ENCODE data around the gene RHBDF2. TPM values are rescaled to one million over a fixed set of nuclear protein-coding genes. Genes with fewer than 3 reads are reported as not detected.
A peak's percentile ranks its signal among the peaks of the same experiment; 100 is the strongest.

RHBDF2 gene
- total RNA-seq, 3 donors from 2014 or later (not counting 1 experiment from before 2014, with no cell fraction given): 194 to 233 (median 202) TPM

- no peak overlapping the region for H3K4me3 Mint-ChIP-seq
- H3K4me1 Mint-ChIP-seq: peaks cover 0 to 24% of the 10 kb centered on the region in 2 donors
- Histone ChIP-seq H3K27ac (ENCODE audit: low read length) (no peak overlapping the region), H3K4me3 (ENCODE audit: low read length) (no peak overlapping the region), H3K4me1 (ENCODE audit: control insufficient read depth, insufficient read depth, low read length) (peaks cover 13% of the 10 kb centered on the region), H3K36me3 (ENCODE audit: control insufficient read depth, insufficient read depth, low read length) (peaks cover 34% of the 10 kb centered on the region), H3K9me3 (ENCODE audit: control insufficient read depth, insufficient read depth, low read length) (no peaks in the 10 kb centered on the region), H3K27me3 (ENCODE audit: control insufficient read depth, insufficient read depth, low read length) (no peaks in the 10 kb centered on the region)
- 94% methylated on average over 14 of the region's 14 CpGs for WGBS (ENCODE audit: insufficient coverage)
- H3K27ac Mint-ChIP-seq: peak overlapping the region in 1 of 2 donors; percentile 8
- H3K27me3 Mint-ChIP-seq (ENCODE audit: low read depth in 2 of 2): peaks cover 0 to 1% of the 10 kb centered on the region in 2 donors
- no peaks in the 10 kb centered on the region for H3K9me3 Mint-ChIP-seq
- DNase-seq (no peak), ATAC-seq (no peak)
- no peaks in the 10 kb centered on the region for H3K36me3 Mint-ChIP-seq
- no peak for TF ChIP-seq CTCF (IDR thresholded peaks at IDR 0.05)
- intact Hi-C loops (cut with micrococcal nuclease): loop anchor here (5.0 kb wide), 2 partner anchors 79 to 154 kb away; no protein-coding TSS in a partner anchor
These were observed 32.6 kb downstream of the RHBDF2 start for GRCh38 chr17:76468634-76469010.

- H3K27ac ChIP-seq (ENCODE audit: low read length): no peak overlapping the region
- peaks cover 13% of the 10 kb centered on the region for H3K4me1 ChIP-seq (ENCODE audit: control insufficient read depth, insufficient read depth, low read length)
- H3K36me3 ChIP-seq (ENCODE audit: control insufficient read depth, insufficient read depth, low read length): peaks cover 28% of the 10 kb centered on the region
- DNase-seq (no peak), ATAC-seq (no peak)
- Mint-ChIP-seq H3K4me3 (no peak overlapping the region), H3K9me3 (no peaks in the 10 kb centered on the region), H3K36me3 (no peaks in the 10 kb centered on the region), H3K4me1 (peaks cover 0 to 24% of the 10 kb centered on the region in 2 donors), H3K27ac (peak overlapping the region in 1 of 2 donors; percentile 8), H3K27me3 (ENCODE audit: low read depth in 2 of 2) (peaks cover 0 to 2% of the 10 kb centered on the region in 2 donors)
- H3K27me3 ChIP-seq (ENCODE audit: control insufficient read depth, insufficient read depth, low read length): no peaks in the 10 kb centered on the region
- no peak for TF ChIP-seq CTCF (IDR thresholded peaks at IDR 0.05)
- no peaks in the 10 kb centered on the region for H3K9me3 ChIP-seq (ENCODE audit: control insufficient read depth, insufficient read depth, low read length)
- 33% methylated on average over 7 of the region's 8 CpGs for WGBS (ENCODE audit: insufficient coverage)
- H3K4me3 ChIP-seq (ENCODE audit: low read length): no peak overlapping the region
- intact Hi-C loops (cut with micrococcal nuclease): loop anchor here (5.0 kb wide), 2 partner anchors 79 to 154 kb away; no protein-coding TSS in a partner anchor
These were observed 33.2 kb downstream of the RHBDF2 start for GRCh38 chr17:76467809-76468633.

- Mint-ChIP-seq H3K36me3 (no peaks in the 10 kb centered on the region), H3K27ac (peak within 1 kb of the TSS in 1 of 2 donors; percentile 8), H3K4me3 (no peak within 1 kb of the TSS), H3K9me3 (no peaks in the 10 kb centered on the region), H3K27me3 (ENCODE audit: low read depth in 2 of 2) (peaks cover 0 to 2% of the 10 kb centered on the region in 2 donors), H3K4me1 (peaks cover 0 to 24% of the 10 kb centered on the region in 2 donors)
- no peak for TF ChIP-seq CTCF (IDR thresholded peaks at IDR 0.05)
- ATAC-seq (no peak), DNase-seq (no peak)
- no peaks in the 10 kb centered on the region for H3K9me3 ChIP-seq (ENCODE audit: control insufficient read depth, insufficient read depth, low read length)
- peaks cover 13% of the 10 kb centered on the region for H3K4me1 ChIP-seq (ENCODE audit: control insufficient read depth, insufficient read depth, low read length)
- no peak within 1 kb of the TSS for H3K4me3 ChIP-seq (ENCODE audit: low read length)
- WGBS (ENCODE audit: insufficient coverage): 91% methylated on average over 11 of the region's 11 CpGs
- no peak within 1 kb of the TSS for H3K27ac ChIP-seq (ENCODE audit: low read length)
- H3K36me3 ChIP-seq (ENCODE audit: control insufficient read depth, insufficient read depth, low read length): peaks cover 21% of the 10 kb centered on the region
- intact Hi-C loops (cut with micrococcal nuclease): loop anchor here (5.0 kb wide), 2 partner anchors 80 to 155 kb away; no protein-coding TSS in a partner anchor
- no peaks in the 10 kb centered on the region for H3K27me3 ChIP-seq (ENCODE audit: control insufficient read depth, insufficient read depth, low read length)
These were observed 33.9 kb downstream of the RHBDF2 start, which contains the start of gene AANAT for GRCh38 chr17:76467366-76467765. TSS of gene AANAT (plus strand) at chr17:76467603. CDS start at chr17:76468747, 1,144 bp downstream.
